Smooth muscle cell (in vitro differentiated cells): ENCODE measurements around the gene SLC35G3. TPM values are rescaled to one million over a fixed set of nuclear protein-coding genes. Genes with fewer than 3 reads are reported as not detected.

ENCODE experiments used
- DNase-seq: peaks from one replicate; lab custom pipeline; 2025; ENCODE audit not compliant: unreplicated experiment; lab: John Stamatoyannopoulos, UW
- H2AFZ ChIP-seq: fragments of 200-600 bp; sonication (generic); 2 replicates; pipeline ENCODE4 v1.6.0; 2016; ENCODE audit warnings: antibody characterized with exemption, low read depth, mild to moderate bottlenecking
- H3F3A ChIP-seq: fragments of 200-600 bp; sonication (generic); 2 replicates; pipeline ENCODE4 v1.6.0; 2017; ENCODE audit warnings: antibody characterized with exemption, low read depth
- H3K27ac ChIP-seq: fragments of 200-600 bp; sonication (generic); 2 replicates; pipeline ENCODE4 v1.5.1; 2016; ENCODE audit warnings: low read depth, mild to moderate bottlenecking
- H3K27me3 ChIP-seq: fragments of 200-600 bp; sonication (generic); 2 replicates; pipeline ENCODE4 v1.6.1; 2016; ENCODE audit warnings: low read depth, mild to moderate bottlenecking
- H3K36me3 ChIP-seq: fragments of 200-600 bp; sonication (generic); 2 replicates; pipeline ENCODE4 v1.5.1; 2016; ENCODE audit warnings: low read depth
- H3K4me1 ChIP-seq: fragments of 200-600 bp; sonication (generic); 2 replicates; pipeline ENCODE4 v1.5.1; 2016; ENCODE audit warnings: low read depth
- H3K4me2 ChIP-seq: fragments of 200-600 bp; sonication (generic); 2 replicates; pipeline ENCODE4 v1.6.0; 2016; ENCODE audit warnings: mild to moderate bottlenecking
- H3K4me3 ChIP-seq: fragments of 200-600 bp; sonication (generic); 2 replicates; pipeline ENCODE4 v1.5.1; 2016; ENCODE audit warnings: mild to moderate bottlenecking
- H3K79me2 ChIP-seq: fragments of 200-600 bp; sonication (generic); 2 replicates; pipeline ENCODE4 v1.6.0; 2016; ENCODE audit warnings: low read depth, mild to moderate bottlenecking
- H3K9ac ChIP-seq: fragments of 200-600 bp; sonication (generic); 2 replicates; pipeline ENCODE4 v1.6.0; 2016; ENCODE audit warnings: low read depth
- H3K9me3 ChIP-seq: fragments of 200-600 bp; sonication (generic); replicated peaks from 2 replicates; pipeline ENCODE4 v1.5.1; 2016; ENCODE audit warnings: low read depth
- H4K20me1 ChIP-seq: fragments of 200-600 bp; sonication (generic); 2 replicates; pipeline ENCODE4 v1.6.0; 2016; ENCODE audit warnings: low read depth
- WGBS: methylation state at CpG from one replicate; pipeline ENCODE4 v1.1.7; 2016; ENCODE audit warnings: low lambda C conversion rate; 5-methylcytosine and 5-hydroxymethylcytosine counted together
- polyA plus RNA-seq: library from polyadenylated mRNA; unstranded; fragments of >200 nt; fragmentation: Nextera tagmentation; extraction: Ambion mirVana; gene quantifications from 2 replicates; pipeline ENCODE4 v1.2.1, GENCODE V29; 2016
- total RNA-seq: library from RNA; depleted of rRNA; stranded (reverse); fragments of >200 nt; gene quantifications from 2 replicates; pipeline ENCODE4 v1.2.3, GENCODE V29; 2014
- TF ChIP-seq, protein P1 (sequence below): fragments of 200-600 bp; sonication (generic); IDR thresholded peaks from 2 replicates; pipeline ENCODE4 v1.5.1; 2017; ENCODE audit warnings: borderline replicate concordance, mild to moderate bottlenecking, antibody characterized with exemption; ENCODE audit not compliant: insufficient read depth, poor library complexity, severe bottlenecking

Gene SLC35G3
- total and polyA plus RNA-seq, 2 experiments from 2014 or later, result not detected

GRCh38 chr17:35218915-35219314 is 24.7 kb upstream of the SLC35G3 start:
- no peaks in the 10 kb centered on the region for H4K20me1 ChIP-seq
- 85% methylated on average over 2 of the region's 2 CpGs for WGBS

DNA sequence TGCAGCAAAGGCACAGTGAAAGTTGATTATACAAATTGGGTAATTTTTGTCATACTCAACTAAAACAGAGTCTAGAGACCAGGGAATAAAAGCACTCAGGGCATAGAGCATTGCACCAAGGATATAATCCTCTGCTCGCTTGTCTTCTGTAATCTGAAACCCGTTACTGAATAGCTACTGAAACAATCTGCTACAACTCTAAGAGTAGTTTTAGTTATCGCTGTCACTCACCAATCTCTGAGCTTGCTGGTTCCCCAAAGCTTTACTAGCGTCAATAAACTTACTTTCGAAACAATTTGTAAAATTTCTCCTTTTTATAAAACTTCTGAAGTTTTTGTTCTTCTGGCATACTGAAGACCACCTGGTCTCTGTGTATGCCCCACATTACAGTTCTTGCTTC is 22.9 kb upstream of the SLC35G3 start:
- Histone ChIP-seq H3F3A (no peaks in the 10 kb centered on the region), H3K4me3 (no peak overlapping the region), H3K27ac (no peak overlapping the region), H4K20me1 (no peaks in the 10 kb centered on the region), H2AFZ (no peak overlapping the region), H3K4me1 (no peaks in the 10 kb centered on the region), H3K9ac (no peak overlapping the region), H3K4me2 (no peak overlapping the region), H3K79me2 (no peaks in the 10 kb centered on the region), H3K36me3 (no peaks in the 10 kb centered on the region), H3K27me3 (peaks cover 19% of the 10 kb centered on the region), H3K9me3 (no peaks in the 10 kb centered on the region)
- no peak for DNase-seq
- WGBS, result 75% methylated on average over 5 of the region's 5 CpGs
- TF ChIP-seq, protein P1, sequence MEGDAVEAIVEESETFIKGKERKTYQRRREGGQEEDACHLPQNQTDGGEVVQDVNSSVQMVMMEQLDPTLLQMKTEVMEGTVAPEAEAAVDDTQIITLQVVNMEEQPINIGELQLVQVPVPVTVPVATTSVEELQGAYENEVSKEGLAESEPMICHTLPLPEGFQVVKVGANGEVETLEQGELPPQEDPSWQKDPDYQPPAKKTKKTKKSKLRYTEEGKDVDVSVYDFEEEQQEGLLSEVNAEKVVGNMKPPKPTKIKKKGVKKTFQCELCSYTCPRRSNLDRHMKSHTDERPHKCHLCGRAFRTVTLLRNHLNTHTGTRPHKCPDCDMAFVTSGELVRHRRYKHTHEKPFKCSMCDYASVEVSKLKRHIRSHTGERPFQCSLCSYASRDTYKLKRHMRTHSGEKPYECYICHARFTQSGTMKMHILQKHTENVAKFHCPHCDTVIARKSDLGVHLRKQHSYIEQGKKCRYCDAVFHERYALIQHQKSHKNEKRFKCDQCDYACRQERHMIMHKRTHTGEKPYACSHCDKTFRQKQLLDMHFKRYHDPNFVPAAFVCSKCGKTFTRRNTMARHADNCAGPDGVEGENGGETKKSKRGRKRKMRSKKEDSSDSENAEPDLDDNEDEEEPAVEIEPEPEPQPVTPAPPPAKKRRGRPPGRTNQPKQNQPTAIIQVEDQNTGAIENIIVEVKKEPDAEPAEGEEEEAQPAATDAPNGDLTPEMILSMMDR, result no peak

More at GRCh38 chr17:35218915-35219314, 24.7 kb upstream of the SLC35G3 start:
- TF ChIP-seq, protein P1, result no peak
- Histone ChIP-seq H3K4me2 (no peak overlapping the region), H3K9ac (no peak overlapping the region), H2AFZ (no peak overlapping the region), H3K4me3 (no peak overlapping the region), H3K27me3 (peaks cover 18% of the 10 kb centered on the region), H3K9me3 (no peaks in the 10 kb centered on the region), H3K4me1 (no peaks in the 10 kb centered on the region), H3K27ac (no peak overlapping the region), H3K36me3 (no peaks in the 10 kb centered on the region), H3K79me2 (no peaks in the 10 kb centered on the region), H3F3A (no peaks in the 10 kb centered on the region)
- DNase-seq, result no peak

- H3K79me2 ChIP-seq, result no peaks in the 10 kb centered on the region
- no peak overlapping the region for H3K27ac ChIP-seq
- H4K20me1 ChIP-seq, result no peaks in the 10 kb centered on the region
- WGBS, result 81% methylated on average over 5 of the region's 5 CpGs
- no peak for DNase-seq
- no peak overlapping the region for H3K4me3 ChIP-seq
- no peaks in the 10 kb centered on the region for H3F3A ChIP-seq
- no peaks in the 10 kb centered on the region for H3K4me1 ChIP-seq
- peaks cover 19% of the 10 kb centered on the region for H3K27me3 ChIP-seq
- H3K9me3 ChIP-seq, result no peaks in the 10 kb centered on the region
- no peaks in the 10 kb centered on the region for H3K36me3 ChIP-seq
- no peak overlapping the region for H2AFZ ChIP-seq
- H3K4me2 ChIP-seq, result no peak overlapping the region
- TF ChIP-seq, protein P1, result no peak
- H3K9ac ChIP-seq, result no peak overlapping the region
Measured at GRCh38 chr17:35214631-35215273, 20.6 kb upstream of the SLC35G3 start.

DNA sequence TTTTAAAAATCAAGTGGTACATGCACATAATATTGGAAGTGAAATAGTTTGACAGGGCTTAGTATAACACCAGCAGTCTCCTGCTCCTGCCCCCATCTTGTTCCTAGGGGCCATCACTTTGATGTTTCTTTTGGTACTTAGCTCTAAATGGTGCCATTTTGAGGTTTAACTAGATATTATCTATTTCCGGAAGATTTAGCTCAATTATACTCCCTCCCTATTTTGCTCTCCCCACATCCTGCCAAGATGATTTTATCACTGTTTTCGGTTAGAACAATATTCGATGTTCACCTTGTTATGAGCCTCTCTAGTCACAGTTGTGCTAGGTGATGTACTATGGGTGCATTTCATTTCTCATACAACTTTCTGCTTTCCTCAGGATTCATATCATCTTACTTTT is 20.0 kb upstream of the SLC35G3 start:
- DNase-seq, result no peak
- no peaks in the 10 kb centered on the region for H3K36me3 ChIP-seq
- no peaks in the 10 kb centered on the region for H3K9me3 ChIP-seq
- no peak overlapping the region for H3K4me3 ChIP-seq
- peaks cover 19% of the 10 kb centered on the region for H3K27me3 ChIP-seq
- TF ChIP-seq, protein P1, result no peak
- no peak overlapping the region for H3K9ac ChIP-seq
- H2AFZ ChIP-seq, result no peak overlapping the region
- WGBS, result 81% methylated on average over 3 of the region's 3 CpGs
- no peaks in the 10 kb centered on the region for H3K79me2 ChIP-seq
- H3K4me1 ChIP-seq, result no peaks in the 10 kb centered on the region
- no peaks in the 10 kb centered on the region for H4K20me1 ChIP-seq
- H3F3A ChIP-seq, result no peaks in the 10 kb centered on the region
- H3K27ac ChIP-seq, result no peak overlapping the region
- H3K4me2 ChIP-seq, result no peak overlapping the region
